Liver (tissue), 9 donors: ENCODE data around the gene RYR1. TPM values are rescaled to one million over a fixed set of nuclear protein-coding genes. Genes with fewer than 3 reads are reported as not detected.

ENCODE experiments used
- DNase-seq: peaks from one replicate; pipeline ENCODE4 v3.0.0-alpha.2; 2017; ENCODE audit warnings: low spot score
- H3K27ac ChIP-seq, 2 donors: one replicate each; pipeline ENCODE4 v1.7.0; 2013; ENCODE audit warnings: inconsistent platforms in 2 of 2, low read length in 2 of 2, control low read depth in 1 of 2, low read depth in 1 of 2, mild to moderate bottlenecking in 1 of 2
- H3K27me3 ChIP-seq, 4 donors: one replicate each; pipeline versions ENCODE4 v1.6.1 to v1.7.0; 2013; ENCODE audit warnings: low read length in 3 of 4, inconsistent platforms in 1 of 4, mild to moderate bottlenecking in 1 of 4, moderate library complexity in 1 of 4; ENCODE audit not compliant: control insufficient read depth in 4 of 4, insufficient read depth in 4 of 4
- H3K36me3 ChIP-seq, 4 donors: one replicate each; pipeline versions ENCODE4 v1.6.1 to v1.7.0; 2013; ENCODE audit warnings: low read length in 3 of 4, mild to moderate bottlenecking in 3 of 4, low read depth in 1 of 4, moderate library complexity in 1 of 4; ENCODE audit not compliant: control insufficient read depth in 4 of 4, insufficient read depth in 3 of 4
- H3K4me1 ChIP-seq, 4 donors: one replicate each; pipeline versions ENCODE4 v1.6.1 to v1.7.0; 2013; ENCODE audit warnings: low read length in 3 of 4, mild to moderate bottlenecking in 3 of 4, moderate library complexity in 1 of 4; ENCODE audit not compliant: control insufficient read depth in 4 of 4, insufficient read depth in 4 of 4
- H3K4me3 ChIP-seq, 3 donors: one replicate each; pipeline versions ENCODE4 v1.6.1 to v1.7.0; 2013; ENCODE audit warnings: low read length in 3 of 3, control low read depth in 1 of 3, low read depth in 1 of 3, mild to moderate bottlenecking in 1 of 3
- H3K9ac ChIP-seq, 2 donors: one replicate each; pipeline ENCODE4 v1.7.0; 2013; ENCODE audit warnings: low read length in 2 of 2, mild to moderate bottlenecking in 2 of 2, moderate library complexity in 2 of 2, control low read depth in 1 of 2, low read depth in 1 of 2
- H3K9me3 ChIP-seq, 4 donors: one replicate each; pipeline versions ENCODE4 v1.6.1 to v1.7.0; 2013; ENCODE audit warnings: low read length in 3 of 4; ENCODE audit not compliant: control insufficient read depth in 4 of 4
- ATF3 ChIP-seq: IDR thresholded peaks from 2 replicates; pipeline ENCODE4 v1.6.1; 2016; ENCODE audit warnings: antibody characterized with exemption
- CTCF ChIP-seq: fragments of 150-350 bp; IDR thresholded peaks from 2 replicates; pipeline ENCODE4 v1.5.1; 2017; ENCODE audit warnings: improper control_type of control experiment, low read depth, low read length; ENCODE audit not compliant: missing input control
- EGR1 ChIP-seq, 2 donors: IDR thresholded peaks; 2 replicates each; pipeline ENCODE4 v1.6.1; 2016 to 2018; ENCODE audit warnings: antibody characterized with exemption in 2 of 2, low read depth in 2 of 2
- FOXA1 ChIP-seq: IDR thresholded peaks from 2 replicates; pipeline ENCODE4 v1.6.1; 2016; ENCODE audit warnings: antibody characterized with exemption
- FOXA2 ChIP-seq: IDR thresholded peaks from 2 replicates; pipeline ENCODE4 v1.6.1; 2016; ENCODE audit warnings: antibody characterized with exemption
- GABPA ChIP-seq, 2 donors: IDR thresholded peaks in 1 of 2; conservative IDR thresholded peaks in 1 of 2; 2 replicates each; pipeline ENCODE4 v1.6.1; 2016; ENCODE audit warnings: antibody characterized with exemption in 2 of 2, mild to moderate bottlenecking in 1 of 2, moderate library complexity in 1 of 2
- HNF4A ChIP-seq, 2 donors: conservative IDR thresholded peaks; 2 replicates each; pipeline ENCODE4 v1.6.1; 2016; ENCODE audit warnings: antibody characterized with exemption in 2 of 2, mild to moderate bottlenecking in 2 of 2
- HNF4G ChIP-seq: IDR thresholded peaks from 2 replicates; pipeline ENCODE4 v1.6.1; 2016; ENCODE audit warnings: antibody characterized with exemption
- JUND ChIP-seq, 2 donors: IDR thresholded peaks; 2 replicates each; pipeline ENCODE4 v1.6.1; 2016; ENCODE audit warnings: antibody characterized with exemption in 2 of 2
- MAX ChIP-seq: IDR thresholded peaks from 2 replicates; pipeline ENCODE4 v1.6.1; 2016; ENCODE audit warnings: antibody characterized with exemption
- NR2F2 ChIP-seq: IDR thresholded peaks from 2 replicates; pipeline ENCODE4 v1.6.1; 2016; ENCODE audit warnings: antibody characterized with exemption
- RAD21 ChIP-seq, 2 donors: IDR thresholded peaks; 2 replicates each; pipeline ENCODE4 v1.6.1; 2016; ENCODE audit warnings: antibody characterized with exemption in 2 of 2, mild to moderate bottlenecking in 2 of 2
- RXRA ChIP-seq, 2 donors: IDR thresholded peaks; 2 replicates each; pipeline ENCODE4 v1.6.1; 2017 to 2018; ENCODE audit warnings: antibody characterized with exemption in 2 of 2, mild to moderate bottlenecking in 1 of 2
- SP1 ChIP-seq: IDR thresholded peaks from 2 replicates; pipeline ENCODE4 v1.6.1; 2018; ENCODE audit warnings: antibody characterized with exemption, mild to moderate bottlenecking
- TAF1 ChIP-seq: conservative IDR thresholded peaks from 2 replicates; pipeline ENCODE4 v1.6.1; 2016; ENCODE audit warnings: antibody characterized with exemption, mild to moderate bottlenecking
- YY1 ChIP-seq: IDR thresholded peaks from 2 replicates; pipeline ENCODE4 v1.6.1; 2016; ENCODE audit warnings: antibody characterized with exemption, mild to moderate bottlenecking
- ZBTB33 ChIP-seq: IDR thresholded peaks from 2 replicates; pipeline ENCODE4 v1.6.1; 2016; ENCODE audit warnings: antibody characterized with exemption
- WGBS: extraction: QIAGEN DNeasy Blood & Tissue Kit; methylation state at CpG from one replicate; pipeline ENCODE4 v1.1.7; 2013; 5-methylcytosine and 5-hydroxymethylcytosine counted together
- polyA plus RNA-seq, 2 donors: library from polyadenylated mRNA; stranded (reverse) in 1 of 2; unstranded in 1 of 2; fragments of 200-250 nt in 1 of 2; fragments of >200 nt in 1 of 2; fragmentation: Nextera tagmentation in 1 of 2; extraction: Ambion mirVana in 1 of 2; gene quantifications; one replicate each; pipeline versions ENCODE4 v1.2.1 to v1.2.3, GENCODE V29; 2013 to 2015
- total RNA-seq, 2 donors: library from RNA; depleted of rRNA; stranded (reverse); fragments of >200 nt; gene quantifications; one replicate each; pipeline ENCODE4 v1.2.3, GENCODE V29; 2014
- donor health status: healthy.
- donor health status: healthy.
- donor health status: healthy.
- donor health status: healthy.
- donor health status: healthy.

The RYR1 gene
- total and polyA plus RNA-seq, 4 donors = 0.01 to 0.70 (median 0.29) TPM

- H3K4me1 ChIP-seq = no peaks in the 10 kb centered on the region
- H3K27me3 ChIP-seq = peaks cover 0 to 5% (median 0%) of the 10 kb centered on the region in 4 donors
- no peaks in the 10 kb centered on the region for H3K9me3 ChIP-seq
- no peak overlapping the region for H3K9ac ChIP-seq
- no peaks in the 10 kb centered on the region for H3K36me3 ChIP-seq
- no peak for DNase-seq
- no peak overlapping the region for H3K27ac ChIP-seq
- WGBS = 74% methylated on average over 16 of the region's 16 CpGs
- no peak for TF ChIP-seq GABPA (IDR thresholded peaks at IDR 0.05 in 1 of 2, conservative IDR thresholded peaks at IDR 0.05 in 1 of 2)
- TF ChIP-seq RAD21 (IDR thresholded peaks at IDR 0.05) = peak in 1 of 2 donors; percentile 23
- no peak overlapping the region for H3K4me3 ChIP-seq
Observed at GRCh38 chr19:38478273-38478971, 44.9 kb downstream of the RYR1 start.

GRCh38 chr19:38482496-38482895 is 49.0 kb downstream of the RYR1 start:
- no peak for DNase-seq
- Histone ChIP-seq H3K36me3 (no peaks in the 10 kb centered on the region), H3K27me3 (peaks cover 0 to 5% (median 0%) of the 10 kb centered on the region in 4 donors), H3K9ac (no peak overlapping the region), H3K4me1 (no peaks in the 10 kb centered on the region), H3K27ac (no peak overlapping the region), H3K9me3 (peaks cover 0 to 2% (median under 1%) of the 10 kb centered on the region in 4 donors), H3K4me3 (no peak overlapping the region)
- 77% methylated on average over 8 of the region's 8 CpGs for WGBS
- TF ChIP-seq FOXA1 = no peak
- no peak for TF ChIP-seq NR2F2
- TF ChIP-seq GABPA (IDR thresholded peaks at IDR 0.05 in 1 of 2, conservative IDR thresholded peaks at IDR 0.05 in 1 of 2) = no peak
- no peak for TF ChIP-seq ATF3

GRCh38 chr19:38483016-38483630 is 49.6 kb downstream of the RYR1 start:
- H3K4me1 ChIP-seq = no peaks in the 10 kb centered on the region
- peaks cover 0 to 2% (median under 1%) of the 10 kb centered on the region in 4 donors for H3K9me3 ChIP-seq
- 85% methylated on average over 24 of the region's 24 CpGs for WGBS
- H3K36me3 ChIP-seq = no peaks in the 10 kb centered on the region
- no peak for DNase-seq
- no peak overlapping the region for H3K4me3 ChIP-seq
- no peak overlapping the region for H3K9ac ChIP-seq
- no peak for TF ChIP-seq EGR1 (IDR thresholded peaks at IDR 0.05; ENCODE audit: low read depth in 2 of 2)
- TF ChIP-seq TAF1 = no peak
- TF ChIP-seq YY1 = no peak
- TF ChIP-seq NR2F2 = no peak
- no peak for TF ChIP-seq HNF4G
- no peak for TF ChIP-seq FOXA2
- no peak overlapping the region for H3K27ac ChIP-seq
- peaks cover 0 to 1% (median 0%) of the 10 kb centered on the region in 4 donors for H3K27me3 ChIP-seq

- H3K4me1 ChIP-seq = no peaks in the 10 kb centered on the region
- WGBS = 69% methylated on average over 2 of the region's 2 CpGs
- no peak overlapping the region for H3K27ac ChIP-seq
Observed at GRCh38 chr19:38484747-38485146, 51.3 kb downstream of the RYR1 start.

More at GRCh38 chr19:38484747-38485146, 51.3 kb downstream of the RYR1 start:
- Histone ChIP-seq H3K27me3 (peaks cover 0 to 2% (median 0%) of the 10 kb centered on the region in 4 donors), H3K9me3 (peaks cover 0 to 2% (median under 1%) of the 10 kb centered on the region in 4 donors), H3K4me3 (no peak overlapping the region), H3K9ac (no peak overlapping the region), H3K36me3 (no peaks in the 10 kb centered on the region)
- no peak for DNase-seq
- TF ChIP-seq RXRA (IDR thresholded peaks at IDR 0.05) = no peak
- TF ChIP-seq GABPA (IDR thresholded peaks at IDR 0.05 in 1 of 2, conservative IDR thresholded peaks at IDR 0.05 in 1 of 2) = no peak
- no peak for TF ChIP-seq CTCF
- TF ChIP-seq EGR1 (IDR thresholded peaks at IDR 0.05; ENCODE audit: low read depth in 2 of 2) = no peak
- no peak for TF ChIP-seq YY1
- no peak for TF ChIP-seq NR2F2
- no peak for TF ChIP-seq SP1
- no peak for TF ChIP-seq HNF4A (conservative IDR thresholded peaks at IDR 0.05)
- TF ChIP-seq JUND (IDR thresholded peaks at IDR 0.05) = no peak
- TF ChIP-seq HNF4G = no peak
- TF ChIP-seq ZBTB33 = no peak
- TF ChIP-seq FOXA2 = no peak
- no peak for TF ChIP-seq MAX
- no peak for TF ChIP-seq FOXA1
